Endodermal cell (in vitro differentiated cells): ENCODE measurements around the gene C16orf74. TPM values are rescaled to one million over a fixed set of nuclear protein-coding genes. Genes with fewer than 3 reads are reported as not detected.

ENCODE experiments used
- DNase-seq: peaks from one replicate; pipeline ENCODE4 v3.0.0-alpha.2; 2017
- H3K27ac ChIP-seq: 2 replicates; pipeline ENCODE4 v1.5.1; 2013; ENCODE audit warnings: mild to moderate bottlenecking, low read depth, low read length, moderate library complexity
- H3K27me3 ChIP-seq: 2 replicates; pipeline ENCODE4 v1.6.1; 2013; ENCODE audit warnings: mild to moderate bottlenecking, low read length, moderate library complexity; ENCODE audit not compliant: insufficient read depth, control insufficient read depth, poor library complexity, severe bottlenecking
- H3K36me3 ChIP-seq: 2 replicates; pipeline ENCODE4 v1.7.0; 2013; ENCODE audit warnings: mild to moderate bottlenecking, low read length, moderate library complexity; ENCODE audit not compliant: control insufficient read depth, insufficient read depth
- H3K4me1 ChIP-seq: one replicate; pipeline ENCODE4 v1.7.0; 2013; ENCODE audit warnings: low read length; ENCODE audit not compliant: control insufficient read depth, insufficient read depth
- H3K4me3 ChIP-seq: 2 replicates; pipeline ENCODE4 v1.5.1; 2013; ENCODE audit warnings: mild to moderate bottlenecking, low read length, moderate library complexity
- H3K9ac ChIP-seq: 2 replicates; pipeline ENCODE4 v1.6.1; 2013; ENCODE audit warnings: mild to moderate bottlenecking, low read length, moderate library complexity; ENCODE audit not compliant: poor library complexity, severe bottlenecking; ENCODE audit errors: extremely low read depth
- H3K9me3 ChIP-seq: 2 replicates; pipeline ENCODE4 v1.6.1; 2013; ENCODE audit warnings: mild to moderate bottlenecking, low read length, moderate library complexity; ENCODE audit not compliant: control insufficient read depth
- H3K27ac Mint-ChIP-seq: 2 replicates; pipeline ENCODE4 v1.8.0; 2020; ENCODE audit warnings: mixed read lengths
- H3K27me3 Mint-ChIP-seq: 2 replicates; pipeline ENCODE4 v1.8.0; 2021; ENCODE audit warnings: mild to moderate bottlenecking, mixed read lengths; ENCODE audit not compliant: insufficient read depth
- H3K36me3 Mint-ChIP-seq: 2 replicates; pipeline ENCODE4 v1.8.0; 2020; ENCODE audit warnings: low read depth, mixed read lengths
- H3K4me1 Mint-ChIP-seq: 2 replicates; pipeline ENCODE4 v1.8.0; 2020; ENCODE audit warnings: mixed read lengths
- H3K4me3 Mint-ChIP-seq: 2 replicates; pipeline ENCODE4 v1.8.0; 2020; ENCODE audit warnings: mild to moderate bottlenecking, moderate library complexity, mixed read lengths
- H3K9me3 Mint-ChIP-seq: 2 replicates; pipeline ENCODE4 v1.8.0; 2020; ENCODE audit warnings: mild to moderate bottlenecking, mixed read lengths
- CTCF ChIP-seq: fragments of 200-600 bp; sonication (generic); conservative IDR thresholded peaks from 2 replicates; pipeline ENCODE4 v1.5.0; 2021; ENCODE audit warnings: antibody characterized with exemption, mild to moderate bottlenecking
- WGBS, 2 experiments: methylation state at CpG; one replicate each; pipeline versions ENCODE4 v1.1.5 to v1.1.7; 2013; ENCODE audit warnings: missing lambda C conversion rate in 2 of 2, mixed read lengths in 1 of 2; ENCODE audit not compliant: insufficient coverage in 1 of 2, insufficient read length in 1 of 2; 5-methylcytosine and 5-hydroxymethylcytosine counted together
- total RNA-seq, 2 donors: library from RNA; stranded (reverse); fragmentation: NEBNext Ultra II Directional in 1 of 2; extraction: Animal tissue kit (Norgen Biotek cat#: 25700) in 1 of 2; gene quantifications; 2 replicates in 1 of 2; 3 replicates in 1 of 2; pipeline ENCODE4 v1.2.1, GENCODE V29; 2021

The C16orf74 gene
- total RNA-seq, 2 donors from 2014 or later: 3.6 to 7.4 TPM

- 66 to 91% methylated on average over 3 to 9 of the region's 9 CpGs for WGBS, 2 experiments
- Histone ChIP-seq H3K4me1 (no peaks in the 10 kb centered on the region), H3K9me3 (peaks cover 10% of the 10 kb centered on the region), H3K4me3 (no peak overlapping the region), H3K27ac (peak overlapping the region; percentile 75), H3K27me3 (peaks cover 6% of the 10 kb centered on the region), H3K9ac (no peak overlapping the region), H3K36me3 (no peaks in the 10 kb centered on the region)
- Mint-ChIP-seq H3K4me1 (peaks cover 3% of the 10 kb centered on the region), H3K4me3 (no peak overlapping the region), H3K27me3 (peaks cover 10% of the 10 kb centered on the region), H3K27ac (no peak overlapping the region), H3K9me3 (peaks cover 7% of the 10 kb centered on the region), H3K36me3 (peaks cover 13% of the 10 kb centered on the region)
- DNase-seq: no peak
- TF ChIP-seq CTCF: no peak
Measured at GRCh38 chr16:85710732-85711131, 40.2 kb downstream of the C16orf74 start.

- Histone ChIP-seq H3K9ac (no peak overlapping the region), H3K36me3 (no peaks in the 10 kb centered on the region), H3K27me3 (no peaks in the 10 kb centered on the region), H3K9me3 (peaks cover 10% of the 10 kb centered on the region), H3K4me1 (no peaks in the 10 kb centered on the region), H3K27ac (peak overlapping the region; percentile 75), H3K4me3 (no peak overlapping the region)
- H3K4me1 Mint-ChIP-seq: no peaks in the 10 kb centered on the region
- H3K27ac Mint-ChIP-seq: no peak overlapping the region
- H3K4me3 Mint-ChIP-seq: no peak overlapping the region
- H3K36me3 Mint-ChIP-seq: peaks cover 13% of the 10 kb centered on the region
- no peak for TF ChIP-seq CTCF
- peaks cover 2% of the 10 kb centered on the region for H3K27me3 Mint-ChIP-seq
- 90 to 91% methylated on average over 36 to 53 of the region's 53 CpGs for WGBS, 2 experiments
- DNase-seq: no peak
- peaks cover 7% of the 10 kb centered on the region for H3K9me3 Mint-ChIP-seq
Measured at GRCh38 chr16:85709766-85710585, 40.9 kb downstream of the C16orf74 start.

GRCh38 chr16:85708338-85708737 lies 42.6 kb downstream of the C16orf74 start:
- H3K9me3 Mint-ChIP-seq: peaks cover 7% of the 10 kb centered on the region
- no peak overlapping the region for H3K4me3 Mint-ChIP-seq
- WGBS, 2 experiments: 86 to 94% methylated on average over 1 to 6 of the region's 6 CpGs
- Histone ChIP-seq H3K9ac (no peak overlapping the region), H3K4me3 (no peak overlapping the region), H3K9me3 (peaks cover 10% of the 10 kb centered on the region), H3K4me1 (no peaks in the 10 kb centered on the region), H3K27ac (no peak overlapping the region), H3K27me3 (no peaks in the 10 kb centered on the region), H3K36me3 (no peaks in the 10 kb centered on the region)
- H3K4me1 Mint-ChIP-seq: no peaks in the 10 kb centered on the region
- DNase-seq: no peak
- H3K27ac Mint-ChIP-seq: no peak overlapping the region
- no peaks in the 10 kb centered on the region for H3K27me3 Mint-ChIP-seq
- H3K36me3 Mint-ChIP-seq: peaks cover 13% of the 10 kb centered on the region
- no peak for TF ChIP-seq CTCF
